Activated T-helper 1 cell treated with Interleukin-2 at 50 U/mL for 16 hours (primary cell): ENCODE measurements around the gene ANKRD18B.
"Not testable (repeated sequence)": the region's sequence is repeated elsewhere in the genome, so short reads cannot be mapped to it uniquely, and the experiment has no call there.

ENCODE experiments used
- DNase-seq: peaks from one replicate; pipeline ENCODE4 v3.0.0-alpha.2; 2020; ENCODE audit warnings: low read depth

The ANKRD18B gene

DNA sequence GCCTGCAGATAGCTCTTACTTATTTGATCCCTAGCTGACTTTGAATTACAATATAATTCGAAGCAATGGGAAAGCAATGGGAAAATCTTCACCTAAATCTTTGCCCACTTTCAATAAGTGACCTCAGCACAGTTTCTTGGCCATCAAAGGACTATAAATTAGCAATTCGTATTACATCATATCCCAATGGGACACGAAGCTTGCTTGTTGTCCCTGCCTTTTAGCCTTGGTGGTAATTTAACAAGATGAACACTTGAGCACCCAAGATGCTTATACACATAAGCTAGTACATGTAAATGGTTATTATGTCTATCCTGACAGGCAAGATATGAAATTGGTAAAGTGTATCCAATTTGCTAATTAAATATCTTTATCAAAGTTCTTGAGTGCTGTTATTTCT, 9.9 kb downstream of the ANKRD18B start:
- not testable (repeated sequence) for DNase-seq

DNA sequence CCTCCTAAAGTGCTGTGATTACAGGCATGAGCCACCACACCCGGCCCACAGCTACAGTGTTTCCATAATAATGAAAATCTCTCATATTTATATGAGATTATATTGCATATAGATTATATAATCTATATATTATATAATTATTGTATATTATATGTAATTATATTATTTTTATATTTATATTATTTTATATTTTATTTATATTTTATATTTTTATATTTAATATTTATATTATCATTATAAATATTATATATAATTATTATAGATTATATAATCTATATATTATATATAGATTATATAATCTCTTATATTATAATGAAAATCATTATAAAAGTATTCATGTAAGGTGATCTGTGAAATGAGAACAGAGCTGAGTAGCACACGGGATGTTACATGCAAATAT, 11.5 kb downstream of the ANKRD18B start:
- no peak for DNase-seq

DNA sequence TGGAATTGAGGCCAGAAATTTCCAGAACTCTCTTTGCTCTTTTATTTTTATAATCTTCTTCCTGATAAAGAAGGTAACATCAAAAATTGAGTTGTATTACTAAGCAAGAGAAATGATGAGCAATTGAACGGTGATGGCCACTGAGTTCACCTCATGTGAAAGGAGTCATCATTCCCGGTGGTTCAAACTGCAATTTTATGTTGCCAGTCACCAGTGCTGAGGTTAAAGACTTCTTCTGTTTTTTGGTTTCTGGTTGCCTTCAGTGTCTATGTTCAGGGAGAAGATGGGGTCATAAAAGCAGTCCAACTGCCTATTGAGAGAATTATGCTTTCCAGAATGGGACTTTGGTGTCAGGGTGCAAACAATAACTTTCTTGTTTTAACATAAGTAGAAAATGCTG, 19.4 kb downstream of the ANKRD18B start:
- DNase-seq: not testable (repeated sequence)

DNA sequence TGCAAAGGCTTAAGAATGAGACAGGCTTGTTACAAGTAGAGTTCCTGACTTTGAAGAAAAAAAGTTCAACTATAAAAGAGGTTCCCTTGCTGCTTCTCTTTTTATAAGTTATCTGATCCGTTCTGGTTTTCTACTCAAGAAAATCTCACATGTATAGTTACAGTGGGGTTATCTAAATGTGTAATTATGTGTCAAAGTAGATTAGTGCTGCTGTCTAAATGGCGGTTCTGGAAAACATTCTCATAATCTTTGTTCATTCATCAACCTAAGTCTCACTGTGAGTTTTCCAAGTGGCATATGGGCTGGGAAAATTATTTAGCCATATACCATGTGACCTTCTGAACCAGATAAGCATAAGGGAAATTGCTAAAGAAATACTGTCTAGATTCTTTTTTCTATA, 21.7 kb downstream of the ANKRD18B start:
- DNase-seq: not testable (repeated sequence)

DNA sequence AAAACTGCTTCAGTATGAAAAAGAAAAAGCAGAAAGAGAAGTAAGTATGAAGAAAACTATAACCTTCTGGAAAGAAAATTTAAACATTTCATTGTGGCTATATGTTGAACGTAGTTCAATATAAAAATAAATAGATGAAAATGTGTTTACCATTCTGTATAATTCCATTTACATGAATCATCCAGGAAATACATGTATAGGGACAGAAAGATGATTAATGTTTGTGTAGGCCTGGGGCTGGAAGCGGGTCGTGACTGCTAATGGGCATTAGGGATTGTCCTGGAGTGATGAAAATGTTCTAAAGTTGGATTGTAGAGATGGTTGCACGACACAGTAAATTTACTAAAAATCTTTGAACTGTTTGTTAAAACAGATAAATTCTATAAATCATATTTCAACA, 24.8 kb downstream of the ANKRD18B start:
- DNase-seq: not testable (repeated sequence)

DNA sequence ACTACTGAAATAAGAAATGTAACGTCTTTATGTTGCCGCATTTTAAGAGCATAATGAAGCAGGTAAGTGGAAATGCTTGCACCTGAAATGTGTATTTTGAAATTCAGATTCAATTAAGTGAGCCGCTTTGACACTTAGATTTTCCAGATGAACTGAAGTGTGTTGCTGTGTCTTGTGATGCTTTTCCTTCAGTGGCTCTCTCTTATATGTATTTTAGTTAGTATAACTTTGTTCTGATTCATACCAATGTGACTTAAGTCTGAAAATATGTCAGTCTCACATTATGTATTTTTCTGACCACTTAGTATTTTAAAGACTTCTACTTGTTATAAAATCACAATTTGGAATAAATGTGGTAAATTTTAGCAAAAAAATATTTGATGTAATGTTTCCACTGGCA, 25.4 kb downstream of the ANKRD18B start:
- not testable (repeated sequence) for DNase-seq

DNA sequence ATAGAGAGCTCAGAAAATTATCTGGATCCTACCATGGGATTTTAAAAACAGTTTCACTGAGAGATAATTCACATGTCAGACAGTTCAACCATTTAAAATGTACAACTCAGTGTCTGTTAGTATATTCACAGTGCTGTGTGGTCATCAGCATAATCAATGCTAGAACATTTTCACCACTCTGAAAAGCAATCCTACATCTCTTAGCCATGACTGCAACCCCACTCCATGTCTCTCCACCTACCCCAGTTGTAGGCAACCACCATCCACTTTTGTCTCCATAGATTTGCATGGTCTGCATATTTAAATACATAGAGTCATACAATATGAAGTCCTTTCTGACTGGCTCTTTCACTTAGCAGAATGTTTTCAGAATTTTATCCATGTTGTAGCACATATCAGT, 27.1 kb downstream of the ANKRD18B start:
- not testable (repeated sequence) for DNase-seq

DNA sequence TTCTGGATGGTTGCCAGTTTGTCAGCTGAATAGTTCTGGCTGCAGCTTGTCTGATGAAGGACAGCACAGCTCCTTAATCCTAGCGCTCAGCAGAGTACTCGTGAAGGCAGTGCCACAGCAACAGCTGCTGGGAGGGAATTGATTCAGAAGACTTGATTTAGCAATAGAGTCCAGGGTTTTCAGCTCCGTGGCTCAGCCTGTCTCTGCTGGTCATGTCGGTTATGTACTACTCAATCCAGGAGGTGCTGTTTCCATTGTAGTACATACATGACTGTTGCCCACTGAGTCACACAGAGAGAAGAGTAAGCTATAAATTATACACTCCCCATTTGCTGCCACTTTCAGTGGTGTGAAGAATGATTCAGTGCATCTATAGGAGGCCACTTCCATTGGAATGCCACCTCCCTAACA, 28.3 kb downstream of the ANKRD18B start:
- DNase-seq: not testable (repeated sequence)

DNA sequence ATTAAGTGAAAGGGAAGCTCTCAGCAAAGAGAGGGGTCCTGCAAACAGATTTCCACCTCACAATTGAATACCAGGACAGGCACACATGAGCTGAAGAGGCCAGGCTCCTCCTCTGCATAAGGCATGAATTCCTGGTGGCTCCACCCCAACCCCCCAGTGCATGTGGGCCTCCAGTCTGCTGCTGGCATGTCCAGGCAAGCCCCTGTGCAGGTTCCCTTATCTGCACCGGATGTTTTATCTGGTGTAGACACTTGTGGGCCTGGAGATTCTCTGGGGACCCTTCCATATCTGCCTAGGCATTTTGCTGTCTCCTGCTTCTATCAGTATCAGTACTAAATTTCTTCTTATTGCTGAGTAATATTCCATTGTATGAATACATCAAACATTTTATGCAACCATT, 36.2 kb downstream of the ANKRD18B start:
- DNase-seq: not testable (repeated sequence)

DNA sequence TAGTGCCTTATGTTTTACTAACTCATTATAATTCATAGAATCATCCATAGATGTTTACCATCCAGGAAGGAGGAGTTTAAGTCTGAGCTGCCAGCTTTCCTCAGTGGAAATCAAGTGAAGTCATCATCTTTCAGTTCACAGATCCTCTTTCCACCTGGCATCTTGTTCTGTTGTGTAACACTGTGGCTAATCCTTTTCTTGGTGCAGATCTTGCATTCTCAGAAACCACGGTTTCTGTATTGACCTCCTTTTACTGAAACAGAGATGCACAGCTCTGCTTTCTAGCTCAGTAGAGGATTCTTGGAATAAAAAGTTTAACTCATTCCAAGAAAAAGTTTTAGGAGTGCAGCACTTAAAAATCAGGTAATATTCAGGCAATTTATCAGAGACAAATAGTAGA, 38.1 kb downstream of the ANKRD18B start:
- DNase-seq: not testable (repeated sequence)

DNA sequence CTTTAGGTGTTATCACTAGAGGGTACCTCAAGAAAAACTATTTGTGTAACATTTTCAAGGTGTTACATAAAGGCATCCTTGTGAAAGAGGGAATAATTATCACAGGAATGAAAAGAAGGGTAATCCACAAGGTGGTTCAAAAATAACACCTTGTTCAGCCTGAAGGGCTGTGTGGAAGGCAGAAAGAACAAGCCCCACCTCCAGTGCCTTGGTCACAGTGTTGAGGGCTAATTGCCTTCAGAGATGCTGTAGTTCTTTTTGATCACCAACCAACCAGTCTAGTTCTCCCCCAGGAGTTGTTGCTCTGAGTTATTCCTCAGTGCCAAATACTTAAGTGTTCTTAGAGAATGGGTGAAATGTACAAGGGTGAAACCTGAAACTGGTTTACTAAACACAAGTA, 43.7 kb downstream of the ANKRD18B start:
- DNase-seq: not testable (repeated sequence)

DNA sequence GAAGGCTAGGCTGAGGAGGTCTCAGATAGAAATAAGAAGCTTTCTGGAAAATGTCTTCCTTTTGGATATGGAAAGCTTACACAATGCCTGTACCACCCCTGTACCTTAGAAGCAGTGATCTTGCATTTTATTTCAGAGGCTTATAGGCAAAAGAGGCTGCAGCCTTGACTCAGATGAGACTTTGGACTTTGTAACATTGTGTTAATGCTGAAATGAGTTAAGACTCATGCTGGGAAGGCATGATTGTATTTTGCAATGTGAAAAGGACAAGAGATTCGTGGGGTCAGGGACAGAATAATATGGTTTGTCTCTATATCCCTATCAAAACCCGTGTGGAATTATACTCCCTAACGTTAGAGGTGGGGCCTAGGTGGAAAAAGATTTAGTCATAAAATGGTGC, 53.7 kb downstream of the ANKRD18B start:
- not testable (repeated sequence) for DNase-seq

DNA sequence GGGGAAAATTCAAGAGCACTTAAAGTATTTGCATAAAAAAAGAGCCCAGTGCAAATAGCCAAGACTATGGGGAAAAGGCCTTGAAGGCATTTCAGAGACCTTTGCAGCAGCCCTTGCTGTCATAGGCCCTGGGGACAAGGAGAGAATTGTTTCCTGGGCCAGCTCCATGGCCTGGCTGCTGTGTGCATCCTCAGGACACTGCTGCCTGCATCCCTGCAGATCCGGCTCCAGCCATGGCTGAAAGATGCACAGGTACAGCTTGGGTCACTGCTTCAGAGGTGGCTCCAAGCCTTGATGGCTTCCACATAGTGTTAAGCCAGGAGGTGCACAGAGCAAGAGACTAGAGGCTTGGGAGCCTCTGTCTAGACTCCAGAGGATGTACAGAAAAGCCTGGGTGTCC, 55.9 kb downstream of the ANKRD18B start:
- DNase-seq: not testable (repeated sequence)

DNA sequence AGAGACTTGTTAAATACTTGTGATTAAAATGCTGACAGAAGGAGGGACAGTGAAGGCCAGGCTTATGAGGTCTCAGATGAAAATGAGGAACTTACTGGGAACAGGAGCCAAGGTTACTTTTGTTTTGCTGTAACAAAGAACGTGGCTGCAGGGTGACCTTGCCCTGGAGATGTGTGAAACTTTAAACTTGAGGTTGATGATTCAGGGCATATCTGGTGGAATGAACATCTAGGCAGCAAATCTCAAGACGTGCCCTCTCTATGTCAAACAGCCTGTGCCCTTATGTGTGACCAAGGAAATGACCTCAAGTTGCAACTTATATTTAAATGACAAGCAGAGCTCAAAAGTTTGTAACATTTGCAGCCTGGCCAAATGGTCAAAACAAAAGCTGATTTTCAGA, 58.6 kb downstream of the ANKRD18B start:
- not testable (repeated sequence) for DNase-seq

DNA sequence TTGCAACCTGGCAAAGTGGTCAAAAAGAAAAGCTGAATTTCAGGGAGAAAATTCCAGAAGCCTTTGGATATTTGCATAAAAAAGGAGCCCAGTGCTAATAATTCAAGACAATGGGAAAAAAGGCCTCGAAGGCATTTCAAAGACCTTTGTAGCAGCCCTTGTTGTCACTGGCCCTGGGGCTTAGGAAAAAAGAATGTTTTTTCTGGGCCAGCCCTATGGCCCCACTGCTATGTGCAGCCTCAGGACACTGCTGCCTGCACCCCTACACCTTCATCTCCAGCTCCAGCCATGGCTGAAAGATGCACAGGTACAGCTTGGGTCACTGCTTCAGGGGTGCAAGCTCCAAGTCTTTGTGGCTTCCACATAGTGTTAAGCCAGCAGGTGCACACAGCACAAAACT, 62.1 kb downstream of the ANKRD18B start:
- DNase-seq: not testable (repeated sequence)

DNA sequence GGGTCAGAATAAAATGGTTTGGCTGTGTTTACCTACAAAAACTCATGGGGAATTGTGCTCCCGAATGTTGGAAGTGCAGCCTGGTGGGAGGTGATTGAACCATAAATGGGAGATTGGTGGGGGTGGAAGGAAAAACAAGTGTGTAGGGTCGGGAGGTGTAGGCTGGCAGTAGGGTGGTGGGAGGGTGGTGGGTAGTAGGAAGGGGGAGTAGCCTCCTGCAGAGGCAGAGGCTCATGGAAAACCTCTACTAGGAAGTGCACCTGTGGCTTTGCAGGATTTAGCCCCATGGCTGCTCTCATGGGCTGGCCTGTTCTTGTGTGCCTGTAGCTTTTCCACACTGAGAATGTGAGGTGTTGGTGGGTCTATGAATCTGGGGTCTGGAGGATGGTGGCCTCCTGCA, 63.7 kb downstream of the ANKRD18B start:
- not testable (repeated sequence) for DNase-seq

DNA sequence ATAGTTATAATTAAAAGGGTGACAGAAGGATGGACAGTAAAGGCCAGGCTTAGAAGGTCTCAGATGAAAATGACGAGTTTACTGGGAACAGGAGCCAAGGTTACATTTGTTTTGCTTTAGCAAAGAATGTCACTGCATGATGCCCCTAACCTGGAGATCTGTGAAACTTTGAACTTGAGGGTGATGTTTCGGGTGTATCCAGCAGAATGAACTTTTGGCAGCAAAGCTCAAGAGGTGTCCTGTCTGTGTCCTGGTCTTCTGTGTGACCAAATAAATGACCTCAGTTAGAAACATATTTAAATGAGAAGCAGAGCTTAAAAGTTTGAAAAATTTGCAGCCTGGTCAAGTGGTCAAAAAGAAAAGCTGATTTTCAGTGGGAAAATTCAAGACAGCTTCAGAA, 64.8 kb downstream of the ANKRD18B start:
- not testable (repeated sequence) for DNase-seq

DNA sequence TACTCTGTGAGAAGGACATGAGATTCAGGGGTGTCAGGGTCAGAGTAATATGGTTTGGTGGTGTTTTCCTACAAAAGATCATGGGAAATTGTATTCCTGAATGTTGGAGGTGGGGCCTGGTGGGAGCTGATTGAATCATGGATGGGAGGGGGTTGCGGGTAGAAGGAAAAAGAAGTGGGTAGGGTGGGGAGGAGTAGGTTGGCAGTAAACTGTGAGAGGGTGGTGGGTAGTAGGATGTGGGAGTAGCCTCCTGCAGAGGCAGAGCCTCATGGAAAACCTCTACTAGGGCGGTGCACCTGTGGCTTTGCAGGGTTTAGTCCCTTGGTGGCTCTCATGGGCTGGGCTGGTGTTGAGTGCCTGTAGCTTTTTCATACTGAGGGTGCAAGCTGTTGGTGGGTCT, 66.8 kb downstream of the ANKRD18B start:
- DNase-seq: not testable (repeated sequence)

DNA sequence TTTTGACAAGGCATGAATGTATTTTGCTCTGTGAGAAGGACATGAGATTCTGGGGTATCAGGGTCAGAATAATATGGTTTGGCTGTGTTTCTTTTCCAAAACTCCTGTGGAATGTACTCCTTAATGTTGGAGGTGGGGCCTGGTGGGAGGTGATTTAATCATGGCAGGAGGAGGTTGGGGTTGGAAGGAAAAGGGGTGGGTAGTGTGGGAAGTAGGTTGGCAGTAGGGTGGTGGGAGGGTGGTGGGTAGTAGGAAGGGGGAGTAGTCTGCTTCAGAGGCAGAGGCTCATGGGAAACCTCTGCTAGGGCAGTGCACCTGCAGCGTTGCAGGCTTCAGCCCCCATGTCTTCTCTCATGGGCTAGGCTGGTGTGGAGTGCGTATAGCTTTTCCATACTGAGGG, 72.9 kb downstream of the ANKRD18B start:
- not testable (repeated sequence) for DNase-seq

DNA sequence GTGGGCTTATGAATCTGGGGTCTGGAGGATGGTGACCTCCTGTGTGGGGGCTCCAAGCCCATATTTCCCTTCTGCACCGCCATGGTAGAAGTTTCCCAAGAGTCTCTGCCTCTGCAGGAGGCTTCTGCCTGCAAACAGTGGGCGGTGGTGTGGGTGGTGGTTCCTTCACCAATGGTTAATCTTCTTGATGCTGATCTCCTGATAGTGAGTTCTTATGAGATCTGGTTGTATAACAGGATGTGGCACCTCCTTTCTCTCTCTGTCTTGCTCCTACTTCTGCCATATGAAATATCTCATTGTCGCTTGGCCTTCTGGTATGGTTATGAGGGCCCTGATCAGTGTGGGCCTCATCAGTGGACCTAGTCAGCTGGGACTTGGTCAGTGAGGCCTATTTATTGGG, 73.3 kb downstream of the ANKRD18B start:
- not testable (repeated sequence) for DNase-seq

DNA sequence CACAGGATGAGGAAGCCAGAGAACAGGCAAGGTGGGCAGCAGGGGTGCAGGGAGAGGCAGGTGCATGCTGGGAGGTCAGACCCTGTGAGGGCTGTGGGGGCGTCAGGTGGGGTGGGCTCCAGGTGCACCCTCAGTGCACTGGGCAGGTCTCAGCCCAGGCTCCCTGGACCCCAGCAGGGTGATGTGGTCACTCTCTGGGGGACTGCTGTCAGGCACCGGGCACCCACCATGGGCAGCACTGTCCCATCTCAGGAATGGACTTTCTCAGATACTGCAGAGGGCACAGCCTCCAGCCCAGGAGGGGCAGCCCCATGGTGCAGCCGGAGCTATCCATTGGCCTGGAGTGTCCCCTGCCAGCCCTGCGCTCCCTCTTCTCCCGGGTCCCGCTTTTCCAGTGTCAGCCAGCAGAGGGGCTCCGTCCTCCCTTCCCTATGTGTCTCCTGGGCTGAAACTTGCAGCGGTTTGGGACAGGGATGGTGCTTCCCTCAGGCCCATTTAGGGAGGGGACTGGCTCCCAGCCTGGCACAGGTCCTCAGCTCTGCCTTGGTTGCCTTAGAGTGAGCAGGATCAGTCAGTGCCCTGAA, 74.8 kb downstream of the ANKRD18B start:
- not testable (repeated sequence) for DNase-seq

DNA sequence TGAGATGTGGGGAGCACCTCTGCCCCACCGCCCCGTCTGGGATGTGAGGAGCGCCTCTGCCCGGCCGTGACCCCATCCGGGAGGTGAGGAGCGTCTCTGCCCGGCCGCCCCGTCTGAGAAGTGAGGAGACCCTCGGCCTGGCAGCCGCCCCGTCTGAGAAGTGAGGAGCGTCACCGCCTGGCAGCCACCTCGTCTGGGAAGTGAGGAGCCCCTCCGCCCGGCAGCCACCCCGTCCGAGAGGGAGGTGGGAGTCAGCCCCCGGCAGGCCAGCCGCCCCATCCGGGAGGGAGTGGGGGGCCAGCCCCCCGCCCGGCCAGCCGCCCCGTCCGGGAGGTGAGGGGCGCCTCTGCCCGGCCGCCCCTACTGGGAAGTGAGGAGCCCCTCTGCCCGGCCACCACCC, 76.9 kb downstream of the ANKRD18B start:
- not testable (repeated sequence) for DNase-seq

DNA sequence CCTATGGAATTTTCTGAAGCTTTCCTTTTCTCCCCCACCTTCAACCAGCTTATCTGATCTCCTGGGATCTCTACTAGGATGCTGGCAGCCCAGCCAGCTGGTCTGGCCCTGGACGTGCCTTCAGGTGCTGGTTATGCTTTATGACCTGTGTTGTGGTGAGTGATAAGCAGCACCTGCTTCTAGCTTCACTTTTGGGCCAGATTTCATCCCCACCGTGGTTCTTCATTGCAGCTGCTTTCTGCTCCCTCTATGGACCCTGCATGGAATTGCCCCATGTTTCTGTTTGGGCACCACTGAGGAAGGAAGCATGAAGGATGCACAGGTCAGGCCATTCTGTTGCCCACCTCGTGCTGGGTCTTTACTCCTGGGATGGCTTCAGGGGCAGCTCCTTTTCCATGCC, 80.2 kb downstream of the ANKRD18B start:
- not testable (repeated sequence) for DNase-seq

DNA sequence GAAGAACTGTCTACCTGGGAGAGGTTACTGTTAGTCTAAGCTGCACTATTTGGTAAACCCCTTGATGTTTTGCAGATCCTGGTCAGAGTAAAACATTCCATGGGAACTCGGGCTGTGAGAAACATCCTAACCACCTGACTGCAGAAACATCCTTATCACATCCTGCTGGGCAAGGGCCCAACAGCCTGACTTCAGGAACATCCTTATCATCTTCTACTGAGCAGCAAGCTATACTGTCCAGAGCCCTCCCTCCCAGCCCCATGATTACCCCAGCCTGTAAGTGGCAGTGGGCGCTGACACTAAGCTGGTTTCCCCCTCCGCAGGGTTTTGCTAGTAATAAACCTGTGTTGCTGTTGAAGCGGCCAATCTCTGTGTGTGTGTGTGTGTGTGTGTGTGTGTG, 80.9 kb downstream of the ANKRD18B start:
- DNase-seq: not testable (repeated sequence)
